ENCODE data around the gene IL21R. TPM values are rescaled to one million over a fixed set of nuclear protein-coding genes. Genes with fewer than 3 reads are reported as not detected.
A peak's percentile ranks its signal among the peaks of the same experiment; 100 is the strongest.

IL21R gene
- total and polyA plus RNA-seq, 2 donors (not counting 1 experiment from before 2014, with no cell fraction given): 28.5 to 32.1 TPM

DNA sequence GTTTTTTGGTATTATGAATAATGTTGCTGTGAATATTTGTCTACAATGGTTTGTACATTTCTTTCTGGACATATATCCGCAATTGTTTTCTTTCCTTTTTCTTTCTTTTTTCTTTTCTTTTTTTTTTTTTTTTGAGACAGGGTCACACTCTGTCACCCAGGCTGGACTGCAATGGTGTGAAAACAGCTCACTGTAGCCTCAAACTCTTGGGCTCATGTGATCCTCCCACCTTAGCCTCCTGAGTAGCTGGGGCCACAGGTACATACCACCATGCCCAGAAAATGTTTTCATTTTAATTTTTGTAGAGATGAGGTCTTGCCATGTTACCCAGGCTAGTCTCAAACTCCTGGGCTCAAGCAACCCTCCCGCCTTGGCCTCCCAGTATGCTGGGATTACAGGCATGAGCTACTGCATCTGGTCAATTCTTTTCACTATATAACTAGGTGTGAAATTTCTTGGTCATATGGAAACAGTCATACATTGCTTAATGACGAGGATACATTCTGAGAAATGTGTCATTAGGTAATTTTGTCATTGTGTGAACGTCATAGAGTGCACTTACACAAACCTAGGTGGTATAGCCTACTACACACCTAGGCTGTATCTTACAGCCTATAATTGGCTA is 15.2 kb downstream of the IL21R start:
- POLR2A ChIA-PET: no interaction called here
- CTCF ChIA-PET: no interaction called here
- no peak for ATAC-seq (ENCODE audit: low read depth)

More for the DNA sequence above, 15.2 kb downstream of the IL21R start:
- peaks cover 0 to 13% of the 10 kb centered on the region in 2 donors for H3K4me1 ChIP-seq (ENCODE audit: control insufficient read depth in 2 of 2, insufficient read depth in 2 of 2, low read length in 2 of 2)
- no peak overlapping the region for H2AFZ ChIP-seq (ENCODE audit: insufficient read depth, low read depth, low read length, poor library complexity, severe bottlenecking)
- peaks cover 0 to 14% (median 6%) of the 10 kb centered on the region in 3 donors for H3K9me3 ChIP-seq (ENCODE audit: control extremely low read depth in 1 of 3, control insufficient read depth in 2 of 3, insufficient read depth in 1 of 3, low read length in 2 of 3)
- intact Hi-C loops (cut with micrococcal nuclease): no loop called here
- no peak for DNase-seq
- H4K20me1 ChIP-seq (ENCODE audit: control insufficient read depth, insufficient read depth, low read length, poor library complexity, severe bottlenecking): peaks cover 6% of the 10 kb centered on the region
- peaks cover 94% of the 10 kb centered on the region for H3K79me2 ChIP-seq (ENCODE audit: control insufficient read depth, insufficient read depth, low read length)
- WGBS (ENCODE audit: insufficient coverage): no CpG with 5 or more reads among the region's 4 CpGs
- Mint-ChIP-seq H3K27ac (no peak overlapping the region), H3K4me3 (no peak overlapping the region), H3K27me3 (no peaks in the 10 kb centered on the region), H3K4me1 (peaks cover 36% of the 10 kb centered on the region), H3K9me3 (ENCODE audit: insufficient read depth) (peaks cover 5% of the 10 kb centered on the region)
- H3K4me2 ChIP-seq (replicated peaks; ENCODE audit: low read depth, low read length, poor library complexity, severe bottlenecking): no peak overlapping the region
- peak overlapping the region in 1 of 2 donors; percentile 51 for H3K27ac ChIP-seq (ENCODE audit: low read length in 2 of 2)
- H3K36me3 ChIP-seq (replicated peaks in 1 of 2; ENCODE audit: control extremely low read depth in 1 of 2, control insufficient read depth in 1 of 2, extremely low read depth in 1 of 2, insufficient read depth in 2 of 2, low read length in 1 of 2): peaks cover 9 to 17% of the 10 kb centered on the region in 2 experiments
- H3K4me3 ChIP-seq (ENCODE audit: control extremely low read depth in 1 of 5, extremely low read depth in 1 of 5, insufficient read depth in 1 of 5, low read depth in 2 of 5, low read length in 4 of 5): no peak overlapping the region
- TF ChIP-seq EZH2 (IDR thresholded peaks at IDR 0.05; ENCODE audit: borderline replicate concordance, insufficient read depth, low read depth, low read length, poor library complexity, severe bottlenecking): no peak
- TF ChIP-seq, protein P1, sequence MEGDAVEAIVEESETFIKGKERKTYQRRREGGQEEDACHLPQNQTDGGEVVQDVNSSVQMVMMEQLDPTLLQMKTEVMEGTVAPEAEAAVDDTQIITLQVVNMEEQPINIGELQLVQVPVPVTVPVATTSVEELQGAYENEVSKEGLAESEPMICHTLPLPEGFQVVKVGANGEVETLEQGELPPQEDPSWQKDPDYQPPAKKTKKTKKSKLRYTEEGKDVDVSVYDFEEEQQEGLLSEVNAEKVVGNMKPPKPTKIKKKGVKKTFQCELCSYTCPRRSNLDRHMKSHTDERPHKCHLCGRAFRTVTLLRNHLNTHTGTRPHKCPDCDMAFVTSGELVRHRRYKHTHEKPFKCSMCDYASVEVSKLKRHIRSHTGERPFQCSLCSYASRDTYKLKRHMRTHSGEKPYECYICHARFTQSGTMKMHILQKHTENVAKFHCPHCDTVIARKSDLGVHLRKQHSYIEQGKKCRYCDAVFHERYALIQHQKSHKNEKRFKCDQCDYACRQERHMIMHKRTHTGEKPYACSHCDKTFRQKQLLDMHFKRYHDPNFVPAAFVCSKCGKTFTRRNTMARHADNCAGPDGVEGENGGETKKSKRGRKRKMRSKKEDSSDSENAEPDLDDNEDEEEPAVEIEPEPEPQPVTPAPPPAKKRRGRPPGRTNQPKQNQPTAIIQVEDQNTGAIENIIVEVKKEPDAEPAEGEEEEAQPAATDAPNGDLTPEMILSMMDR (IDR thresholded peaks at IDR 0.05): no peak
- no peaks in the 10 kb centered on the region for H3K27me3 ChIP-seq (replicated peaks in 1 of 4; ENCODE audit: control extremely low read depth in 1 of 4, control insufficient read depth in 3 of 4, insufficient read depth in 4 of 4, low read length in 3 of 4)
- no peak overlapping the region for H3K9ac ChIP-seq (ENCODE audit: low read length)
